Measurements from ENCODE around the gene DCUN1D1.
"Not testable (repeated sequence)": the region's sequence is repeated elsewhere in the genome, so short reads cannot be mapped to it uniquely, and the experiment has no call there.

The DCUN1D1 gene

GRCh38 chr3:183006396-183007002 lies 26.2 kb upstream of the DCUN1D1 start:
- no peaks in the 10 kb centered on the region for H3K9me3 ChIP-seq (ENCODE audit: control insufficient read depth, insufficient read depth, low read depth, low read length)
- peaks cover 14% of the 10 kb centered on the region for H3K4me1 ChIP-seq (ENCODE audit: control insufficient read depth, insufficient read depth, low read length)
- no peak overlapping the region for H3K9ac ChIP-seq (ENCODE audit: low read length)
- no peaks in the 10 kb centered on the region for H3K36me3 ChIP-seq (ENCODE audit: control insufficient read depth, insufficient read depth, low read length)
- no peak overlapping the region for H3K4me3 ChIP-seq (ENCODE audit: low read depth, low read length)
- no peaks in the 10 kb centered on the region for H3K27me3 ChIP-seq (ENCODE audit: control insufficient read depth, insufficient read depth, low read length)
- no peak overlapping the region for H3K27ac ChIP-seq (ENCODE audit: low read depth, low read length)

DNA sequence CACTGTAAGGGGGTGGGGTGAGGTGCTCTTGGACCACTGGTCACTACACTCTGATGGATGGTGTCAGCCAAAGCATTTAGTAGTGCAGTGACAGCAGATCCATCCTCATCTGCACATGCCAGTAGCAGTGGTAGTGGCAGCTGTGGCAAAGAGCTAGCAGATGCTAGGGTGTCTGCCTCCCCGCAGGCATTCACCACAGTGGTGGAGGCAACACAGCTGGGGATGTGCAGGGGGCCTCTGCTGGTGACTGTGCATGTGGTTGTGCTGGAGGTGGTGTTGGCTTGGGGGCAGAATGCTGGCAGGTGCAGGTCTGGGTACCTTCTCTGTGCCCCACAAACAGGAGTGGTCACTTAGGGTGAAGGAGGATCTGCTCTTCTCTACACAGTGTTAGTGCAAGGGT lies 19.4 kb upstream of the DCUN1D1 start:
- Histone ChIP-seq H3K27ac (ENCODE audit: low read depth, low read length) (no peak overlapping the region), H3K4me1 (ENCODE audit: control insufficient read depth, insufficient read depth, low read length) (no peaks in the 10 kb centered on the region), H3K27me3 (ENCODE audit: control insufficient read depth, insufficient read depth, low read length) (no peaks in the 10 kb centered on the region), H3K9me3 (ENCODE audit: control insufficient read depth, insufficient read depth, low read depth, low read length) (no peaks in the 10 kb centered on the region), H3K4me3 (ENCODE audit: low read depth, low read length) (no peak overlapping the region), H3K36me3 (ENCODE audit: control insufficient read depth, insufficient read depth, low read length) (no peaks in the 10 kb centered on the region), H3K9ac (ENCODE audit: low read length) (no peak overlapping the region)

DNA sequence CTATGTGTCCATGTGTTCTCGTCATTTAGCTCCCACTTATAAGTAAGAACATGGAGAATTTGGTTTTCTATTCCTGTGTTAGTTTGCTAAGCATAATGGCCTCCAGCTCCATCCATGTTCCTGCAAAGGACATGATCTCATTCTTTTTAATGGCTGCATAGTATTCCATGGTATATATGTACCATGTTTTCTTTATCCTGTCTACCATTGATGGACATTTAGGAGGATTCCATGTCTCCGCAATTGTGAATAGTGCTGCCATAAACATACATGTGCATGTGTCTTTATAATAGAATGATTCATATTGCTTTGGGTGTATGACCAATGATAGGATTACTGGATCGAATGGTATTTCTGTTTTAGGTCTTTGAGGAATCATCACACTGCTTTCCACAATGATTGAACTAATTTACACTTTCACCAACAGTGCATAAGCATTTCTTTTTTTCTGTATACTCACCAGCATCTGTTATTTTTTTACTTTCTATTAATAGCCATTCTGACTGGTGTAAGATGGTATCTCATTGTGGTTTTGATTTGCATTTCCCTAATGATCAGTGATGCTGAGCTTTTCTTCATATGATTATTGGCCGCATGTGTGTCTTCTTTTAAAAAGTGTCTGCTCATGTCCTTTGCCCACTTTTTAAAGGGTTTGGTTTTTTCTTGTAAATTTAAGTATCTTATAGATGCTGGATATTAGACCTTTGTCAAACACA lies 13.3 kb upstream of the DCUN1D1 start:
- H3K36me3 ChIP-seq (ENCODE audit: control insufficient read depth, insufficient read depth, low read length); H3K9me3 ChIP-seq (ENCODE audit: control insufficient read depth, insufficient read depth, low read depth, low read length); H3K9ac ChIP-seq (ENCODE audit: low read length); H3K27ac ChIP-seq (ENCODE audit: low read depth, low read length); H3K4me1 ChIP-seq (ENCODE audit: control insufficient read depth, insufficient read depth, low read length); H3K4me3 ChIP-seq (ENCODE audit: low read depth, low read length); H3K27me3 ChIP-seq (ENCODE audit: control insufficient read depth, insufficient read depth, low read length): not testable (repeated sequence)

DNA sequence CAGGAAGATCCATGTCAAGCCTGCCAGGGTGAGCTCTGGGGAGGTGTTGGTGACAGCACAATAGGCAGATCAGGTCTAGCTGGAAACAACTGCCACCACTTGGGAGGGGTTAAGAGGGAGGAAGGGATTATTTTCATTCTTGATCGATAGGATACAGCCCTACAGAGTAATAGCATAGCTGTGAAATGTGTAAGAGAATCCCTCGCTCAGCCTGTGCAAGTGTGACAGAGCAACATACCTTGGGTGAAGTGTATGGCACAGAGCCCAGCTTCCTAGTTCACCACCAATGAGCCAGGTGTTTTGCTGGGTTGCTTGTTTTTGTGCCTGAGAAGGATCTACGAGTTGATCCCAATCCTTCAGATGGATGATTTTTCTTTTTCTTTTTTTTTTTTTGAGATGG lies 9.2 kb upstream of the DCUN1D1 start:
- Histone ChIP-seq H3K36me3 (ENCODE audit: control insufficient read depth, insufficient read depth, low read length) (no peaks in the 10 kb centered on the region), H3K9me3 (ENCODE audit: control insufficient read depth, insufficient read depth, low read depth, low read length) (no peaks in the 10 kb centered on the region), H3K4me3 (ENCODE audit: low read depth, low read length) (no peak overlapping the region), H3K4me1 (ENCODE audit: control insufficient read depth, insufficient read depth, low read length) (no peaks in the 10 kb centered on the region), H3K27me3 (ENCODE audit: control insufficient read depth, insufficient read depth, low read length) (no peaks in the 10 kb centered on the region), H3K27ac (ENCODE audit: low read depth, low read length) (no peak overlapping the region), H3K9ac (ENCODE audit: low read length) (no peak overlapping the region)

GRCh38 chr3:182986021-182986420 lies 5.7 kb upstream of the DCUN1D1 start:
- Histone ChIP-seq H3K27ac (ENCODE audit: low read depth, low read length) (no peak overlapping the region), H3K9ac (ENCODE audit: low read length) (no peak overlapping the region), H3K4me3 (ENCODE audit: low read depth, low read length) (no peak overlapping the region), H3K36me3 (ENCODE audit: control insufficient read depth, insufficient read depth, low read length) (no peaks in the 10 kb centered on the region), H3K4me1 (ENCODE audit: control insufficient read depth, insufficient read depth, low read length) (peaks cover 10% of the 10 kb centered on the region; the same call in 1 of the 2 replicates), H3K9me3 (ENCODE audit: control insufficient read depth, insufficient read depth, low read depth, low read length) (no peaks in the 10 kb centered on the region), H3K27me3 (ENCODE audit: control insufficient read depth, insufficient read depth, low read length) (no peaks in the 10 kb centered on the region)

- Histone ChIP-seq H3K27me3 (ENCODE audit: control insufficient read depth, insufficient read depth, low read length) (no peaks in the 10 kb centered on the region), H3K9ac (ENCODE audit: low read length) (no peak overlapping the region), H3K27ac (ENCODE audit: low read depth, low read length) (no peak overlapping the region), H3K4me1 (ENCODE audit: control insufficient read depth, insufficient read depth, low read length) (peaks cover 17% of the 10 kb centered on the region; the same call in 1 of the 2 replicates), H3K4me3 (ENCODE audit: low read depth, low read length) (no peak overlapping the region), H3K9me3 (ENCODE audit: control insufficient read depth, insufficient read depth, low read depth, low read length) (no peaks in the 10 kb centered on the region), H3K36me3 (ENCODE audit: control insufficient read depth, insufficient read depth, low read length) (no peaks in the 10 kb centered on the region)
These were observed 3.5 kb upstream of the DCUN1D1 start for GRCh38 chr3:182983876-182984275.

- no peaks in the 10 kb centered on the region for H3K27me3 ChIP-seq (ENCODE audit: control insufficient read depth, insufficient read depth, low read length)
- peak overlapping the region; percentile 87 for H3K4me3 ChIP-seq (ENCODE audit: low read depth, low read length)
- H3K27ac ChIP-seq (ENCODE audit: low read depth, low read length), result no peak overlapping the region
- no peaks in the 10 kb centered on the region for H3K9me3 ChIP-seq (ENCODE audit: control insufficient read depth, insufficient read depth, low read depth, low read length)
- peak overlapping the region; percentile 61 for H3K9ac ChIP-seq (ENCODE audit: low read length)
- no peaks in the 10 kb centered on the region for H3K36me3 ChIP-seq (ENCODE audit: control insufficient read depth, insufficient read depth, low read length)
- peaks cover 25% of the 10 kb centered on the region for H3K4me1 ChIP-seq (ENCODE audit: control insufficient read depth, insufficient read depth, low read length)
These were observed 671 bp upstream of the DCUN1D1 start for GRCh38 chr3:182981038-182981380.

GRCh38 chr3:182979674-182980191 lies 605 bp downstream of the DCUN1D1 start:
- 0 out of 2 replicates have a peak overlapping the region, but pooled peaks have one; percentile 66 for H3K27ac ChIP-seq (ENCODE audit: low read depth, low read length)

GRCh38 chr3:182979103-182979673 lies 1.1 kb downstream of the DCUN1D1 start:
- H3K27ac ChIP-seq (ENCODE audit: low read depth, low read length), result 0 out of 2 replicates have a peak overlapping the region, but pooled peaks have one; percentile 66
- H3K36me3 ChIP-seq (ENCODE audit: control insufficient read depth, insufficient read depth, low read length), result no peaks in the 10 kb centered on the region
- H3K4me1 ChIP-seq (ENCODE audit: control insufficient read depth, insufficient read depth, low read length), result peaks cover 28% of the 10 kb centered on the region

More at GRCh38 chr3:182979674-182980191, 605 bp downstream of the DCUN1D1 start:
- Histone ChIP-seq H3K9ac (ENCODE audit: low read length) (peak overlapping the region; percentile 76), H3K4me3 (ENCODE audit: low read depth, low read length) (peak overlapping the region; percentile 87), H3K27me3 (ENCODE audit: control insufficient read depth, insufficient read depth, low read length) (no peaks in the 10 kb centered on the region), H3K4me1 (ENCODE audit: control insufficient read depth, insufficient read depth, low read length) (peaks cover 28% of the 10 kb centered on the region), H3K9me3 (ENCODE audit: control insufficient read depth, insufficient read depth, low read depth, low read length) (no peaks in the 10 kb centered on the region), H3K36me3 (ENCODE audit: control insufficient read depth, insufficient read depth, low read length) (no peaks in the 10 kb centered on the region)

DNA sequence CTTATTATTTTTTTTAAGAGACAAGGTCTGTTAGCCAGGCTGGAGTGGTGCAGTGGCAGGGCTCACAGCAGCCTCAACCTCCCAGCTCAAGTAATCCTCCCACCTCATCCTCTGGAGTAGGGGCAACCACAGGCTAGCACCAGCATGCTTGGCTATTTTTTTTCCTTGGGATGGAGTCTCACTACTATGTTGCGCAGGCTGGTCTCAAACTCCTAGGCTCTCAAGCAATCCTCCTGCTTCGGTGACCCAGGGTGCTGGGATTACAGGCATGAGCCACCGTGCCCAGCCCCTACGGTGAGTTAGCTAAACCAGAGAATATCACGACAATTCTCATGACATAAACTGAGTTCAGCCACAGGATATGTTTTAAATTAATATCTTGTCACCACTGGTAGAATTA lies 2.0 kb downstream of the DCUN1D1 start:
- Histone ChIP-seq H3K27me3 (ENCODE audit: control insufficient read depth, insufficient read depth, low read length) (no peaks in the 10 kb centered on the region), H3K36me3 (ENCODE audit: control insufficient read depth, insufficient read depth, low read length) (no peaks in the 10 kb centered on the region), H3K9me3 (ENCODE audit: control insufficient read depth, insufficient read depth, low read depth, low read length) (no peaks in the 10 kb centered on the region), H3K9ac (ENCODE audit: low read length) (peak overlapping the region; percentile 31), H3K27ac (ENCODE audit: low read depth, low read length) (no peak overlapping the region), H3K4me3 (ENCODE audit: low read depth, low read length) (peak overlapping the region; percentile 87), H3K4me1 (ENCODE audit: control insufficient read depth, insufficient read depth, low read length) (peaks cover 28% of the 10 kb centered on the region)

More at GRCh38 chr3:182979103-182979673, 1.1 kb downstream of the DCUN1D1 start:
- Histone ChIP-seq H3K9me3 (ENCODE audit: control insufficient read depth, insufficient read depth, low read depth, low read length) (no peaks in the 10 kb centered on the region), H3K27me3 (ENCODE audit: control insufficient read depth, insufficient read depth, low read length) (no peaks in the 10 kb centered on the region), H3K9ac (ENCODE audit: low read length) (peak overlapping the region; percentile 43), H3K4me3 (ENCODE audit: low read depth, low read length) (peak overlapping the region; percentile 87)

DNA sequence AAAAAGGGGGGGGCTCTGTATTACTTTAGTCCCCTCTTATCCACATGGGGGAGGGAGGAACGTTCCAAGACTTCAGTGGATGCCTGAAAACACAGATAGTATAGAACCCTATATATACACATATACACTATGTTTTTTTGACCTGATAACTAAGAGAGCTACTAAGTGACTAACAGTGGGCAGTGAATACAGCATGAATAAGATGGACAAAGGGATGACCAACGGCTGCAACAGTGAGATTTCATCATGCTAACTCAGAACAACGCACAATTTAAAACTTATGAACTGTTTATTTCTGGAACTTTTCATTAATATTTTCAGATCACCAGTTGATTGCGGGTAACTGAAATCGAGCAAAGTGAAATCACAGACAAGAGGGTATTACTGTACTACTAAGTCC lies 7.3 kb downstream of the DCUN1D1 start:
- Histone ChIP-seq H3K9me3 (ENCODE audit: control insufficient read depth, insufficient read depth, low read depth, low read length) (no peaks in the 10 kb centered on the region), H3K36me3 (ENCODE audit: control insufficient read depth, insufficient read depth, low read length) (no peaks in the 10 kb centered on the region), H3K27ac (ENCODE audit: low read depth, low read length) (no peak overlapping the region), H3K4me3 (ENCODE audit: low read depth, low read length) (no peak overlapping the region), H3K4me1 (ENCODE audit: control insufficient read depth, insufficient read depth, low read length) (peaks cover 22% of the 10 kb centered on the region), H3K9ac (ENCODE audit: low read length) (no peak overlapping the region), H3K27me3 (ENCODE audit: control insufficient read depth, insufficient read depth, low read length) (no peaks in the 10 kb centered on the region)
